ENCODE results near the gene AHCYL2.

The AHCYL2 gene

GRCh38 chr7:129224251-129225205 is at the start of gene AHCYL2:
Gene AHCYL2, plus strand, starts transcription at chr7:129225030.
- DNase-seq (ENCODE audit: low read depth) = peak; percentile 78

- DNase-seq (ENCODE audit: low read depth) = no peak
These were observed 47.7 kb upstream of the AHCYL2 start for GRCh38 chr7:129176916-129177710.

GRCh38 chr7:129184981-129185670 is 39.7 kb upstream of the AHCYL2 start:
- no peak for DNase-seq (ENCODE audit: low read depth)

GRCh38 chr7:129186749-129187260 is 38.0 kb upstream of the AHCYL2 start:
- DNase-seq (ENCODE audit: low read depth) = no peak

GRCh38 chr7:129187681-129188371 is 37.0 kb upstream of the AHCYL2 start:
- DNase-seq (ENCODE audit: low read depth) = no peak

- DNase-seq (ENCODE audit: low read depth) = no peak
These were observed 36.4 kb upstream of the AHCYL2 start, which contains the start of gene SMO for GRCh38 chr7:129188372-129188891. Gene SMO, plus strand, starts transcription at chr7:129188633. Its CDS starts 519 bp downstream, at chr7:129189152.

- no peak for DNase-seq (ENCODE audit: low read depth)
These were observed 35.8 kb upstream of the AHCYL2 start for GRCh38 chr7:129188892-129189660.

- no peak for DNase-seq (ENCODE audit: low read depth)
These were observed 35.0 kb upstream of the AHCYL2 start for GRCh38 chr7:129189661-129190310.

GRCh38 chr7:129191272-129191671 is 33.6 kb upstream of the AHCYL2 start:
- DNase-seq (ENCODE audit: low read depth) = no peak

- no peak for DNase-seq (ENCODE audit: low read depth)
These were observed 30.9 kb upstream of the AHCYL2 start for GRCh38 chr7:129193892-129194291.

GRCh38 chr7:129197771-129198170 is 27.1 kb upstream of the AHCYL2 start:
- DNase-seq (ENCODE audit: low read depth) = no peak

- no peak for DNase-seq (ENCODE audit: low read depth)
These were observed 25.4 kb upstream of the AHCYL2 start for GRCh38 chr7:129199406-129199805.

GRCh38 chr7:129202058-129202777 is 22.6 kb upstream of the AHCYL2 start:
- DNase-seq (ENCODE audit: low read depth) = no peak

GRCh38 chr7:129203050-129203741 is 21.6 kb upstream of the AHCYL2 start:
- no peak for DNase-seq (ENCODE audit: low read depth)

GRCh38 chr7:129205126-129205818 is 19.6 kb upstream of the AHCYL2 start:
- no peak for DNase-seq (ENCODE audit: low read depth)

GRCh38 chr7:129205987-129206785 is 18.6 kb upstream of the AHCYL2 start:
- DNase-seq (ENCODE audit: low read depth) = no peak

- no peak for DNase-seq (ENCODE audit: low read depth)
These were observed 16.2 kb upstream of the AHCYL2 start for GRCh38 chr7:129208667-129209066.
